Body of pancreas (tissue), 4 donors: Measurements from ENCODE around the gene PDCD2. TPM values are rescaled to one million over a fixed set of nuclear protein-coding genes. Genes with fewer than 3 reads are reported as not detected.
"Not testable (repeated sequence)": the region's sequence is repeated elsewhere in the genome, so short reads cannot be mapped to it uniquely, and the experiment has no call there.

ENCODE experiments used
- ATAC-seq: fragments of 150-250 bp; one replicate; pipeline ENCODE4 v1.9.1; 2016
- DNase-seq, 4 donors: peaks; one replicate each; pipeline ENCODE4 v3.0.0-alpha.2; 2019
- H3K27ac ChIP-seq, 4 donors: fragments of 200-600 bp; sonication (generic); 1 replicate in 3 of 4; 2 replicates in 1 of 4; pipeline versions ENCODE4 v1.5.1 to v1.6.1; 2016 to 2019; ENCODE audit warnings: mild to moderate bottlenecking in 1 of 4, mixed read lengths in 1 of 4, moderate library complexity in 1 of 4
- H3K27me3 ChIP-seq, 2 donors: fragments of 200-600 bp; sonication (generic); one replicate each; pipeline ENCODE4 v1.6.0; 2016; ENCODE audit warnings: mild to moderate bottlenecking in 1 of 2
- H3K36me3 ChIP-seq, 2 donors: fragments of 200-600 bp; sonication (generic); replicated peaks in 1 of 2; 2 replicates each; pipeline ENCODE4 v1.5.1; 2016; ENCODE audit warnings: low read depth in 2 of 2; ENCODE audit not compliant: insufficient read depth in 1 of 2
- H3K4me1 ChIP-seq: fragments of 200-600 bp; sonication (generic); one replicate; pipeline ENCODE4 v1.6.0; 2016
- H3K4me3 ChIP-seq, 2 donors: fragments of 200-600 bp; sonication (generic); 1 replicate in 1 of 2; 2 replicates in 1 of 2; pipeline ENCODE4 v1.5.1; 2016 to 2019
- H3K9me3 ChIP-seq, 3 donors: fragments of 200-600 bp; sonication (generic); 1 replicate in 2 of 3; 2 replicates in 1 of 3; pipeline ENCODE4 v1.5.1; 2016
- CTCF ChIP-seq, 7 experiments: fragments of 450-650 bp in 4 of 7; fragments of 200-600 bp in 3 of 7; sonication (generic) in 3 of 7; IDR thresholded peaks; one replicate each; pipeline ENCODE4 v1.5.1; 2016 to 2019; ENCODE audit warnings: antibody characterized with exemption in 7 of 7
- POLR2A ChIP-seq, 3 donors: fragments of 450-650 bp; IDR thresholded peaks; one replicate each; pipeline ENCODE4 v1.6.1; 2016; ENCODE audit warnings: antibody characterized with exemption in 3 of 3, mild to moderate bottlenecking in 2 of 3
- WGBS, 2 donors: methylation state at CpG; one replicate each; pipeline ENCODE4 v1.1.5; 2017; 5-methylcytosine and 5-hydroxymethylcytosine counted together
- intact Hi-C: fragments of 100-400 bp; cut with DNase I; formaldehyde crosslinking; loops from one replicate; pipeline ENCODE4 v1.15.1; 2023
- total RNA-seq, 2 donors: library from RNA; depleted of rRNA; stranded (reverse); fragments of >200 nt; gene quantifications; one replicate each; pipeline ENCODE4 v1.1.0, GENCODE V29; 2016

Gene PDCD2
- total RNA-seq = 10 to 100 TPM; 41.5 to 65.6 TPM

- Histone ChIP-seq H3K4me1 (peaks cover 19% of the 10 kb centered on the region), H3K36me3 (peaks cover 0 to 2% of the 10 kb centered on the region in 2 donors), H3K4me3 (peak within 1 kb of the TSS; percentile 55 to 99), H3K27ac (peak within 1 kb of the TSS; percentile 55 to 93 (median 72)), H3K9me3 (no peaks in the 10 kb centered on the region), H3K27me3 (no peaks in the 10 kb centered on the region)
- peak in 1 of 7 experiments; percentile 3 for TF ChIP-seq CTCF (IDR thresholded peaks at IDR 0.05)
- TF ChIP-seq POLR2A (IDR thresholded peaks at IDR 0.05) = peak; percentile 51 to 68 (median 68)
- DNase-seq (peak; percentile 92 to 94 (median 92)), ATAC-seq (peak; percentile 98)
- intact Hi-C loops = no loop called here
- WGBS, 2 donors = 0% methylated on average over 26 to 79 of the region's 81 CpGs
These were observed at the start of gene PDCD2 for GRCh38 chr6:170584181-170584953. TSS of gene PDCD2 (minus strand) at chr6:170584637. CDS start at chr6:170584581, 56 bp downstream.

- WGBS, 2 donors = no CpG with 5 or more reads among the region's 1 CpG
- H3K9me3 ChIP-seq, intact Hi-C loops, H3K4me3 ChIP-seq, DNase-seq, ATAC-seq, H3K36me3 ChIP-seq, H3K4me1 ChIP-seq, H3K27ac ChIP-seq, H3K27me3 ChIP-seq: not testable (repeated sequence)
These were observed 31.6 kb upstream of the PDCD2 start for GRCh38 chr6:170616020-170616554.

GRCh38 chr6:170612256-170612804 lies 27.9 kb upstream of the PDCD2 start:
- H3K36me3 ChIP-seq, H3K9me3 ChIP-seq, H3K27me3 ChIP-seq, intact Hi-C loops, H3K4me1 ChIP-seq, DNase-seq, H3K4me3 ChIP-seq, H3K27ac ChIP-seq: not testable (repeated sequence)
- 0 to 1% methylated on average over 10 to 24 of the region's 55 CpGs for WGBS, 2 donors
- ATAC-seq = peak; percentile 86

GRCh38 chr6:170609225-170609624 lies 24.8 kb upstream of the PDCD2 start:
- H3K4me3 ChIP-seq, H3K4me1 ChIP-seq, H3K36me3 ChIP-seq, H3K27ac ChIP-seq, intact Hi-C loops, ATAC-seq, H3K9me3 ChIP-seq, H3K27me3 ChIP-seq, DNase-seq: not testable (repeated sequence)
- WGBS, 2 donors = 72% methylated on average over 8 of the region's 8 CpGs

GRCh38 chr6:170605574-170606259 lies 21.3 kb upstream of the PDCD2 start:
- H3K9me3 ChIP-seq = no peaks in the 10 kb centered on the region
- ATAC-seq (no peak), DNase-seq (no peak)
- H3K4me3 ChIP-seq = no peak overlapping the region
- no peaks in the 10 kb centered on the region for H3K4me1 ChIP-seq
- TF ChIP-seq POLR2A (IDR thresholded peaks at IDR 0.05) (no peak), CTCF (IDR thresholded peaks at IDR 0.05) (no peak)
- H3K27me3 ChIP-seq = no peaks in the 10 kb centered on the region
- intact Hi-C loops = no loop called here
- no peak overlapping the region for H3K27ac ChIP-seq
- H3K36me3 ChIP-seq = no peaks in the 10 kb centered on the region
- WGBS, 2 donors = 51 to 67% methylated on average over 6 of the region's 6 CpGs

GRCh38 chr6:170597278-170597677 lies 12.8 kb upstream of the PDCD2 start:
- TF ChIP-seq CTCF (IDR thresholded peaks at IDR 0.05) (no peak), POLR2A (IDR thresholded peaks at IDR 0.05) (no peak)
- Histone ChIP-seq H3K4me1 (no peaks in the 10 kb centered on the region), H3K36me3 (no peaks in the 10 kb centered on the region), H3K9me3 (peaks cover 0 to 4% (median 0%) of the 10 kb centered on the region in 3 donors), H3K4me3 (no peak overlapping the region), H3K27me3 (no peaks in the 10 kb centered on the region), H3K27ac (no peak overlapping the region)
- ATAC-seq (no peak), DNase-seq (no peak)
- intact Hi-C loops = no loop called here
